ENCODE results near the gene ACOT9.

DNA sequence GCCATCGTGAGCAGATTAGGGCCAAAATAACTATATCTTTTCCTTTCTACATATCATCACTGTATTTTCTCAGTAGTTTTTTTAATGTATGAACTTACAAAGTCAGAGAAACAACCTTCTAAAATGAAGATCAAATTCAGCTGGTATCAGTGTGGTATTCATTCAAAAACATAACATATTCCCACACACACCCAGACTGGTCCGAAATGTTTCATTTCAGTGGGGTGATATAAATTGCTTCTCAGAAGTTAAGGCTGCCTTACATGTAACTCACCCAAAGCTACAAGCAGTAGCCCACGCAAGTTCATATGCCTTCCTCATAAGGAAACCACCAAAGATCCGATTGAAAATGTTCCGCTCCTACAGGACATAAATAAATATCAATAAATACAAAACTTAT is 37.8 kb downstream of the ACOT9 start:
- TF ChIP-seq POLR2AphosphoS5 (IDR thresholded peaks at IDR 0.05) (no peak), POLR2A (IDR thresholded peaks at IDR 0.05) (no peak)
- TF ChIP-seq, protein P1, sequence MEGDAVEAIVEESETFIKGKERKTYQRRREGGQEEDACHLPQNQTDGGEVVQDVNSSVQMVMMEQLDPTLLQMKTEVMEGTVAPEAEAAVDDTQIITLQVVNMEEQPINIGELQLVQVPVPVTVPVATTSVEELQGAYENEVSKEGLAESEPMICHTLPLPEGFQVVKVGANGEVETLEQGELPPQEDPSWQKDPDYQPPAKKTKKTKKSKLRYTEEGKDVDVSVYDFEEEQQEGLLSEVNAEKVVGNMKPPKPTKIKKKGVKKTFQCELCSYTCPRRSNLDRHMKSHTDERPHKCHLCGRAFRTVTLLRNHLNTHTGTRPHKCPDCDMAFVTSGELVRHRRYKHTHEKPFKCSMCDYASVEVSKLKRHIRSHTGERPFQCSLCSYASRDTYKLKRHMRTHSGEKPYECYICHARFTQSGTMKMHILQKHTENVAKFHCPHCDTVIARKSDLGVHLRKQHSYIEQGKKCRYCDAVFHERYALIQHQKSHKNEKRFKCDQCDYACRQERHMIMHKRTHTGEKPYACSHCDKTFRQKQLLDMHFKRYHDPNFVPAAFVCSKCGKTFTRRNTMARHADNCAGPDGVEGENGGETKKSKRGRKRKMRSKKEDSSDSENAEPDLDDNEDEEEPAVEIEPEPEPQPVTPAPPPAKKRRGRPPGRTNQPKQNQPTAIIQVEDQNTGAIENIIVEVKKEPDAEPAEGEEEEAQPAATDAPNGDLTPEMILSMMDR (IDR thresholded peaks at IDR 0.05): no peak

Data from transverse colon (tissue), 4 donors.